ENCODE results near the gene FAM184A. TPM values are rescaled to one million over a fixed set of nuclear protein-coding genes. Genes with fewer than 3 reads are reported as not detected.

Gene FAM184A
- polyA plus RNA-seq, 1 experiment: 0.02 TPM

DNA sequence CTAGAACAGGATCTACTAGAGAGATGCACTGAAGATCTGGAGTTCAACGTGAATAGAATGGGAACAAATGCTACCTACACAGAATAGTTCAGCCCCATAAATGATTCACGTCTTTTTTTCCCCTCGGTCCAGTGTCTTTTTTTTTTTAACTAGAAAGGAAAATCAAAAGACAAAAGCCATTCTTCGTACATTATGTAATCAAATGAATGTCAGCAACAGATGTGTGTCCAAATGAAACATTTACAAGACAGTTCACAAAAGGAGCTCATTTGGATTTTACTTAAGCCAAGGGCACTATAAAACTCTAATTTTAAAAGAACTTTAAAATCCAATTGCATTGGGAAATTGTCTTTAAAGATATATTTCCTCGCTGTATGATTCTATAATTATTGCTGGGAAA, 42.4 kb downstream of the FAM184A start:
- Histone ChIP-seq H3K4me3 (ENCODE audit: low read depth, low read length) (no peak overlapping the region), H3K9me3 (ENCODE audit: control insufficient read depth, insufficient read depth, low read length) (no peaks in the 10 kb centered on the region), H3K27me3 (ENCODE audit: control insufficient read depth, insufficient read depth, low read length) (no peaks in the 10 kb centered on the region), H3K27ac (ENCODE audit: low read depth, low read length) (no peak overlapping the region)
- no peak for TF ChIP-seq CTCF (IDR thresholded peaks at IDR 0.05; ENCODE audit: low read depth, low read length)
- ChIA-PET POLR2A (no interaction called here), CTCF (interaction anchor here (0.5 kb wide), 1 partner anchor 13 kb away, joined by 8 read pairs; no protein-coding TSS in a partner anchor)
- no peak for DNase-seq (ENCODE audit: low read depth, low spot score)

GRCh38 chr6:119035459-119035858, 43.0 kb downstream of the FAM184A start:
- no peak for TF ChIP-seq CTCF (IDR thresholded peaks at IDR 0.05; ENCODE audit: low read depth, low read length)
- no peak for DNase-seq (ENCODE audit: low read depth, low spot score)
- Histone ChIP-seq H3K27ac (ENCODE audit: low read depth, low read length) (no peak overlapping the region), H3K4me3 (ENCODE audit: low read depth, low read length) (no peak overlapping the region), H3K27me3 (ENCODE audit: control insufficient read depth, insufficient read depth, low read length) (no peaks in the 10 kb centered on the region), H3K9me3 (ENCODE audit: control insufficient read depth, insufficient read depth, low read length) (no peaks in the 10 kb centered on the region)
- POLR2A ChIA-PET: no interaction called here
- CTCF ChIA-PET: interaction anchor here (0.5 kb wide), 1 partner anchor 12 kb away, joined by 8 read pairs; no protein-coding TSS in a partner anchor

DNA sequence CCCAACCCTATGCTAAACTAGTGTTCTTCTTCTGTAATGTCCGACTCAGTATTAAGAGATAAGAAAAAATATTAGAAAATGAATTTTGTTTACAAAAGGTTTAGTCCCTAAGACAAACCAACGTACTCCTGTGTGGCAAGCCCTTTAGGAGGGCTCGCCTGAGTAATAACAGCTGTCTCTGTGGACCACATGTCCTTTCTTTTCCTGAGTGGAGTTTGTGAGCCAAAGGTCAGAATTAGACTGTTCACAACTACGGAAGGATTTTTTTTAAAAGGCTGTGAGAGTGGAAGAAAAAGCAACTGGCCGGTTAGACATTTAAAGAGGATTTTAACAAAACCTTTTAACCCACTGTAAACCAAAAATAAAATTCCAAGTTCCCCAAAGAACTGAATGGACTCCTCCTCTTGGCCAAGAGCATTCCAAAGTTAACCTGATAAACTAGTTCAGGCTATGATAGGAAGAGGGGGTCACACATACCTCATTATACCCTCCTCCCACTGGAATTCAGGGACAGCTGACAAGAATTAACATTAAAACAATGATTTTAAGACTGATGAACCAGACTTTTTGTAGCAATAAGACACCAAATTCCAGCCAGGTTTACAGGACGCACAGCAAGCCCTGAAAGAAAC, 43.5 kb downstream of the FAM184A start:
- Histone ChIP-seq H3K4me3 (ENCODE audit: low read depth, low read length) (no peak overlapping the region), H3K9me3 (ENCODE audit: control insufficient read depth, insufficient read depth, low read length) (no peaks in the 10 kb centered on the region), H3K27me3 (ENCODE audit: control insufficient read depth, insufficient read depth, low read length) (no peaks in the 10 kb centered on the region), H3K27ac (ENCODE audit: low read depth, low read length) (no peak overlapping the region)
- CTCF ChIA-PET: interaction anchor here (0.8 kb wide), 1 partner anchor 67 kb away, joined by 4 read pairs; no protein-coding TSS in a partner anchor
- DNase-seq (ENCODE audit: low read depth, low spot score): no peak
- TF ChIP-seq CTCF (IDR thresholded peaks at IDR 0.05; ENCODE audit: low read depth, low read length): no peak
- POLR2A ChIA-PET: no interaction called here

- no peak for TF ChIP-seq CTCF (IDR thresholded peaks at IDR 0.05; ENCODE audit: low read depth, low read length)
- no peak overlapping the region for H3K4me3 ChIP-seq (ENCODE audit: low read depth, low read length)
- H3K27ac ChIP-seq (ENCODE audit: low read depth, low read length): no peak overlapping the region
- no peak for DNase-seq (ENCODE audit: low read depth, low spot score)
- CTCF ChIA-PET: no interaction called here
- H3K9me3 ChIP-seq (ENCODE audit: control insufficient read depth, insufficient read depth, low read length): no peaks in the 10 kb centered on the region
- H3K27me3 ChIP-seq (ENCODE audit: control insufficient read depth, insufficient read depth, low read length): no peaks in the 10 kb centered on the region
- POLR2A ChIA-PET: no interaction called here
These were observed 46.0 kb downstream of the FAM184A start for GRCh38 chr6:119032428-119032827.

DNA sequence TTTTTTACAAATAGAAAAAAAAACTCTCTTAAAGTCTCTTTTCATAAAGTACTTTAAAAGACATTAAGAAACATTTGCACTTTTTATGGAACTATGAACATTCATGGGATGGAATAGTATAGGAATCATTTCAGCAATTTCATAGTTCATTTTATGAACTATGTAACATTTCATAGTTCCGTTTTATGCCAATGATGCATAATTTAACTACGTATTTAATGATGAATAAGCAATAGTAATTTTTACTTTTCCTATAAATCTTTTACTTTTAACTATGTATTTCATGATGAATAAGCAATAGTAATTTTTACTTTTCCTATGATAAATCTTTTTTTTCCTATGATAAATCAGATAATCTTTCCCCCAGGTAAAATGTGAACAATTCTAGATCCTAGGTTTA, 47.7 kb downstream of the FAM184A start:
- no peak for DNase-seq (ENCODE audit: low read depth, low spot score)
- TF ChIP-seq CTCF (IDR thresholded peaks at IDR 0.05; ENCODE audit: low read depth, low read length): no peak
- no peaks in the 10 kb centered on the region for H3K9me3 ChIP-seq (ENCODE audit: control insufficient read depth, insufficient read depth, low read length)
- ChIA-PET POLR2A (no interaction called here), CTCF (no interaction called here)
- no peaks in the 10 kb centered on the region for H3K27me3 ChIP-seq (ENCODE audit: control insufficient read depth, insufficient read depth, low read length)
- H3K27ac ChIP-seq (ENCODE audit: low read depth, low read length): no peak overlapping the region
- no peak overlapping the region for H3K4me3 ChIP-seq (ENCODE audit: low read depth, low read length)
